Ovary (tissue), 9 donors: ENCODE measurements around the gene PPP2R2C. TPM values are rescaled to one million over a fixed set of nuclear protein-coding genes. Genes with fewer than 3 reads are reported as not detected.

Experiments
- DNase-seq, 5 donors: peaks; one replicate each; pipeline ENCODE4 v3.0.0-alpha.2; 2019 to 2020
- H3K27ac ChIP-seq, 2 donors: fragments of 200-600 bp; one replicate each; pipeline versions ENCODE4 v1.5.1 to v1.8.0; 2019 to 2022
- H3K27me3 ChIP-seq: fragments of 200-600 bp; one replicate; pipeline ENCODE4 v1.8.0; 2022
- H3K36me3 ChIP-seq: fragments of 200-600 bp; sonication (generic); one replicate; pipeline ENCODE4 v1.5.1; 2019
- H3K4me1 ChIP-seq: one replicate; pipeline ENCODE4 v1.8.1; 2013; ENCODE audit warnings: mild to moderate bottlenecking, moderate library complexity; ENCODE audit not compliant: insufficient read depth
- H3K4me3 ChIP-seq: fragments of 200-600 bp; sonication (generic); one replicate; pipeline ENCODE4 v1.5.1; 2017
- H3K9me3 ChIP-seq, 2 donors: fragments of 200-600 bp in 1 of 2; sonication (generic) in 1 of 2; one replicate each; pipeline versions ENCODE4 v1.5.1 to v1.8.1; 2013 to 2019; ENCODE audit warnings: mild to moderate bottlenecking in 1 of 2, moderate library complexity in 1 of 2
- EP300 ChIP-seq: sonication (generic); formaldehyde crosslinking; IDR thresholded peaks from one replicate; pipeline ENCODE4 v1.6.1; 2017; ENCODE audit warnings: antibody characterized with exemption
- POLR2A ChIP-seq: fragments of 450-650 bp; IDR thresholded peaks from one replicate; pipeline ENCODE4 v1.6.1; 2017; ENCODE audit warnings: antibody characterized with exemption, mild to moderate bottlenecking, moderate library complexity
- WGBS, 3 donors: extraction: QIAGEN DNeasy Blood & Tissue Kit in 1 of 3; methylation state at CpG; one replicate each; pipeline versions ENCODE4 v1.1.5 to v1.1.7; 2013 to 2017; 5-methylcytosine and 5-hydroxymethylcytosine counted together
- intact Hi-C, 4 donors: fragments of 100-400 bp; cut with DNase I; formaldehyde crosslinking; loops; one replicate each; pipeline versions ENCODE4 v1.11.0 to v1.15.1; 2022 to 2023
- polyA plus RNA-seq, 2 donors: library from polyadenylated mRNA; stranded (reverse); fragments of 200-250 nt in 1 of 2; fragments of 350-450 nt in 1 of 2; fragmentation: Illumina TruSeq in 1 of 2; extraction: RNeasy Lipid Tissue Mini Kit (QIAGEN cat#74804) in 1 of 2; gene quantifications; one replicate each; pipeline ENCODE4 v1.2.3, GENCODE V29; 2013 to 2014
- total RNA-seq, 7 donors: library from RNA; depleted of rRNA in 2 of 7; stranded (reverse); fragments of >200 nt in 2 of 7; fragmentation: NEBNext Ultra II Directional in 3 of 7; extraction: Animal tissue kit (Norgen Biotek cat#: 25700) in 3 of 7; gene quantifications; one replicate each; pipeline versions ENCODE4 v1.1.0 to v1.2.4, GENCODE V29; 2016 to 2023
- TF ChIP-seq, protein P1 (sequence below), 3 donors: fragments of 450-650 bp in 2 of 3; fragments of 200-600 bp in 1 of 3; IDR thresholded peaks; one replicate each; pipeline versions ENCODE4 v1.5.1 to v1.8.0; 2016 to 2022; ENCODE audit warnings: antibody characterized with exemption in 3 of 3, mild to moderate bottlenecking in 1 of 3
- donor health status: DM: no; HTN: no; CAD: no; lungs with moderate emphysema.
- donor health status: DM: no; HTN: no; CAD: no.
- donor health status: Bipolar disorder and iron deficiency.
- donor health status: DM: yes; HTN: yes; CAD: no.
- donor health status: DM: no; HTN: no; CAD: no.
- donor health status: DM: yes; HTN: yes; CAD: no.

The PPP2R2C gene
- total and polyA plus RNA-seq, 9 donors = 0.12 to 4.5 (median 0.77) TPM

DNA sequence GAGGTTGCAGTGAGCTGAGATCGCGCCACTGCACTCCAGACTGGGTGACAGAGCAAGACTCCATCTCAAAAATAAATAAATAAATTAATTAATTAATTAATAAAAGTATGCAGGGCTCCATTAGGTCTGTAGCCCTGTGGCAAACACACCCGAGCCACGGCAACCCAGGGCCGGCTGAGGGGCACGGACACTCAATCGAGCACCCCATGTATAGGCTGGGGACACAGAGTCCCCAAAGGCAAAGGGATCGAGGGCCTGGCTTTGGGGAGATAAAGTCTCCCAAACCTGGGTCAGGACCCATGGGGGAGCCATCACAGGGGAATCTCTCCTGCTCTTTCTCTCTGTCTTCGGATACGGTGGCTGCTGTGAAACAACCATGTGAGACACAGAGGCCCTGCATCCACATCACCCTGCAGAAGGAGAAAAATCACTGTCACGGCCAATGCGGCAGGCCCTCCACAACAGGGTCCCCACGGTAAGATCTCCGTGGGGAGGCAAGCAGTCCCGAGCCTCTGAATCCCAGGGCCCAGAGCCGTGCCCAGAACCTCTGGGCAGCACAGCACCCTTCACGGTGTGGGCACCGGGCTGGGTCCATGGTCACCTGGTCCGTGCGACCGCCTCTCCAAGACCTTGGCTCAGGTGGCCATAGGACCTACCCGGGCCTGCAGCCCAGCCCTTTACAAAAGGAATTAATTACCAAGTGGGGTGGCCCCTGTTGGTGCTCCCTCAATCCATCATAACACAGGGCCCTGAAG, 121.0 kb downstream of the PPP2R2C start:
- WGBS, 3 donors = 86 to 94% (median 94%) methylated on average over 20 to 22 of the region's 22 CpGs

DNA sequence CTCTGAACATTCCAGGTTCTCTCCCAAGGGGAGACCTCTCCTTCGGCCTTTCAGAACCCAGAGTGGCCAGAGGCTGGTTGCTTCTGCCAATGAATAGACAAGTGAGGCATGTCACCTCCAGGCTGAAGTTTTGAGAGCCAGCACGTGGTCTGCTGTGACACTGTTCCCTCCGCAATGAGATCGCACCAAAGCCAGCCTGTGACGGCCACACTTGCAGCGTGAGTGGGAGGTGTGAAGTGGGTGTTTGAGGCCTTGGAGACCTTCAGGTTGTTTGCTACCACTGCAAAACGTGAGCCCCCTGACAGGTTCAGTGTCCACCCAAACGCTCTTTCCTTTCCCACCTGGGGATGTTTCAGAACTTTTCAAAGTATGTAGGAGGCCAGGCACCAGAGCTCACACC, 121.8 kb downstream of the PPP2R2C start:
- Histone ChIP-seq H3K4me1 (no peaks in the 10 kb centered on the region), H3K36me3 (no peaks in the 10 kb centered on the region), H3K4me3 (no peak overlapping the region), H3K27ac (no peak overlapping the region), H3K27me3 (no peaks in the 10 kb centered on the region), H3K9me3 (no peaks in the 10 kb centered on the region)
- 80 to 84% (median 81%) methylated on average over 8 of the region's 8 CpGs for WGBS, 3 donors
- intact Hi-C loops = no loop called here
- TF ChIP-seq EP300 (no peak), POLR2A (no peak)
- TF ChIP-seq, protein P1, sequence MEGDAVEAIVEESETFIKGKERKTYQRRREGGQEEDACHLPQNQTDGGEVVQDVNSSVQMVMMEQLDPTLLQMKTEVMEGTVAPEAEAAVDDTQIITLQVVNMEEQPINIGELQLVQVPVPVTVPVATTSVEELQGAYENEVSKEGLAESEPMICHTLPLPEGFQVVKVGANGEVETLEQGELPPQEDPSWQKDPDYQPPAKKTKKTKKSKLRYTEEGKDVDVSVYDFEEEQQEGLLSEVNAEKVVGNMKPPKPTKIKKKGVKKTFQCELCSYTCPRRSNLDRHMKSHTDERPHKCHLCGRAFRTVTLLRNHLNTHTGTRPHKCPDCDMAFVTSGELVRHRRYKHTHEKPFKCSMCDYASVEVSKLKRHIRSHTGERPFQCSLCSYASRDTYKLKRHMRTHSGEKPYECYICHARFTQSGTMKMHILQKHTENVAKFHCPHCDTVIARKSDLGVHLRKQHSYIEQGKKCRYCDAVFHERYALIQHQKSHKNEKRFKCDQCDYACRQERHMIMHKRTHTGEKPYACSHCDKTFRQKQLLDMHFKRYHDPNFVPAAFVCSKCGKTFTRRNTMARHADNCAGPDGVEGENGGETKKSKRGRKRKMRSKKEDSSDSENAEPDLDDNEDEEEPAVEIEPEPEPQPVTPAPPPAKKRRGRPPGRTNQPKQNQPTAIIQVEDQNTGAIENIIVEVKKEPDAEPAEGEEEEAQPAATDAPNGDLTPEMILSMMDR (IDR thresholded peaks at IDR 0.05) = no peak
- DNase-seq = no peak

More for the DNA sequence above, 121.0 kb downstream of the PPP2R2C start:
- no peak for DNase-seq
- Histone ChIP-seq H3K4me3 (no peak overlapping the region), H3K9me3 (no peaks in the 10 kb centered on the region), H3K27ac (no peak overlapping the region), H3K4me1 (no peaks in the 10 kb centered on the region), H3K36me3 (no peaks in the 10 kb centered on the region), H3K27me3 (no peaks in the 10 kb centered on the region)
- TF ChIP-seq, protein P1 (IDR thresholded peaks at IDR 0.05) = no peak
- no peak for TF ChIP-seq EP300
- no peak for TF ChIP-seq POLR2A
- intact Hi-C loops = no loop called here

DNA sequence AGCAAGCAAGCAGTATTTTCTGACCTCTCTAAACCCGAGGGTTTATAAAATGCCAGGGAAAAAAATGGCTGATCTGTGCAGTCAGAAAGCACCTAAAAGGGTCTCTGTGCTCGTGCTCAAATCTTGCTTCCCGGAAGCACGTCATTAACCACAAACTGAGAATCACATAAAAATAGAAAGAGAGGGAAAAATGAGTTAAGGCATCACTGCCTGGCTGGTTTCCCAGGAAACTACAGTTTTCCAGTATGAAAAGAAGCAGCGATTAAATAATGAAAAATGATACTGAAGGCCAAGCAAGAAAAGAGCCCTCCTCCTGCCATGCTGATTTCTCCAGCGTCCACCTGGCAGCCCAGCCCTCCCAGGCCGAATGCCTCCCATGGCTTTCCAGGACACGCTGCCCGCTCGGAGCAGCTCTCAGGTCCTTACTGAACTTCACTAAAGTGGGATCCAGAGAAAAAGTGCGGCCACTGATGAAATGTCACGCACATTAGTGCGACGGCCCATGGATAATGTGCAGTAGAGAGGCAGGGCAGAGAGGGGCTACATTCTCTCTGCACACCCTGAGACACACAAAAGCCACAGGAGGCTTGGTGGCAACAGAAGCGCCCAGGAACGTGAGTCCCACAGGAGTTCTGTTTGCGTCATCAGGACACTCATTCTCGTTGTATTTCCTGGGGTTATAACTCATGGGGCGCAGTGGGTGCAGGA, 122.4 kb downstream of the PPP2R2C start:
- DNase-seq = no peak
- Histone ChIP-seq H3K9me3 (no peaks in the 10 kb centered on the region), H3K4me1 (no peaks in the 10 kb centered on the region), H3K27me3 (no peaks in the 10 kb centered on the region), H3K27ac (no peak overlapping the region), H3K36me3 (no peaks in the 10 kb centered on the region), H3K4me3 (no peak overlapping the region)
- intact Hi-C loops = no loop called here
- 46 to 59% (median 47%) methylated on average over 19 of the region's 19 CpGs for WGBS, 3 donors
- TF ChIP-seq, protein P1 (IDR thresholded peaks at IDR 0.05) = no peak
- TF ChIP-seq EP300 (no peak), POLR2A (no peak)

DNA sequence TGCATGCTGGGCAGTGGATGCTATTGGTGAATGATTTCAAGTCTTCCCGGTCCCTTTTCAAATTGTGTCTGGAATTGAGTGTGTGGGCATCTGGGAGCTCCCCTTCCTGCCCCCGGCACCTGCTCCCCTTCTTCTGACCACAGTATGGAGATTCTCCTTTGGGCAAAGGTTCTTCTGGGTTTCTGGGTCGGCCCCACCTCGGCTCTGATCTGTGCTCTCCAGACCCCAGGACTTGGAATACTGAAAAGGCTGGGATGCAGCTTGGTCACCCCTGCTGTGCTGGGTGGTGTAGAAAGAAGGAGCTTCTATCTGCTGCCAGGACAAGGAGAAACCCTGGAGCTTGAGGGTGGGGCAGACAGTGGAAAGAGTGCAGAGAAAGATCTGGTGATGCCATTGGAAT, 124.0 kb downstream of the PPP2R2C start:
- TF ChIP-seq EP300 = no peak
- TF ChIP-seq, protein P1 (IDR thresholded peaks at IDR 0.05) = no peak
- no peak for TF ChIP-seq POLR2A
- Histone ChIP-seq H3K4me1 (no peaks in the 10 kb centered on the region), H3K9me3 (no peaks in the 10 kb centered on the region), H3K36me3 (no peaks in the 10 kb centered on the region), H3K27ac (no peak overlapping the region), H3K27me3 (no peaks in the 10 kb centered on the region), H3K4me3 (no peak overlapping the region)
- 83 to 90% (median 87%) methylated on average over 4 of the region's 4 CpGs for WGBS, 3 donors
- intact Hi-C loops = no loop called here
- no peak for DNase-seq
